Suppressor macrophage treated with lipopolysaccharide for 4 hours (primary cell): ENCODE results near the gene R3HDM2.
"Not testable (repeated sequence)": the region's sequence is repeated elsewhere in the genome, so short reads cannot be mapped to it uniquely, and the experiment has no call there.

Experiments used
- DNase-seq: peaks from one replicate; pipeline ENCODE4 v3.0.0-alpha.2; 2020

Gene R3HDM2

GRCh38 chr12:57320639-57321038, 110.2 kb downstream of the R3HDM2 start:
- DNase-seq: no peak

GRCh38 chr12:57319678-57320469, 111.0 kb downstream of the R3HDM2 start:
- no peak for DNase-seq

GRCh38 chr12:57315681-57316080, 115.2 kb downstream of the R3HDM2 start:
- DNase-seq: no peak

GRCh38 chr12:57312287-57312686, 118.6 kb downstream of the R3HDM2 start:
- DNase-seq: not testable (repeated sequence)

- no peak for DNase-seq
Measured at GRCh38 chr12:57309420-57309819, 121.4 kb downstream of the R3HDM2 start.

- no peak for DNase-seq
Measured at GRCh38 chr12:57300961-57301584, 129.8 kb downstream of the R3HDM2 start.

GRCh38 chr12:57299514-57300016, 131.3 kb downstream of the R3HDM2 start:
- DNase-seq: no peak

GRCh38 chr12:57296291-57296690, 134.6 kb downstream of the R3HDM2 start:
- no peak for DNase-seq

GRCh38 chr12:57282073-57282472, 148.8 kb downstream of the R3HDM2 start:
- not testable (repeated sequence) for DNase-seq

- DNase-seq: peak; percentile 92
Measured at GRCh38 chr12:57280211-57281062, 150.4 kb downstream of the R3HDM2 start.

- DNase-seq: no peak
Measured at GRCh38 chr12:57278465-57279381, 152.1 kb downstream of the R3HDM2 start.

GRCh38 chr12:57276935-57277563, 153.8 kb downstream of the R3HDM2 start:
- DNase-seq: peak; percentile 26

- DNase-seq: not testable (repeated sequence)
Measured at GRCh38 chr12:57276233-57276632, 154.6 kb downstream of the R3HDM2 start.

- no peak for DNase-seq
Measured at GRCh38 chr12:57273516-57273915, 157.3 kb downstream of the R3HDM2 start.

- DNase-seq: no peak
Measured at GRCh38 chr12:57272337-57273151, 158.3 kb downstream of the R3HDM2 start.

GRCh38 chr12:57270966-57271470, 159.8 kb downstream of the R3HDM2 start:
- DNase-seq: no peak

GRCh38 chr12:57268264-57268663, 162.6 kb downstream of the R3HDM2 start:
- peak; percentile 48 for DNase-seq

GRCh38 chr12:57266681-57267080, 164.2 kb downstream of the R3HDM2 start:
- DNase-seq: no peak

GRCh38 chr12:57263096-57263495, 167.7 kb downstream of the R3HDM2 start:
- DNase-seq: no peak

- no peak for DNase-seq
Measured at GRCh38 chr12:57262126-57262822, 168.6 kb downstream of the R3HDM2 start.
